Uterus (tissue), 2 donors: ENCODE measurements around the gene ADGRF4.

Source experiments
- POLR2A ChIP-seq, 2 donors: fragments of 450-650 bp; IDR thresholded peaks; one replicate each; pipeline ENCODE4 v1.6.1; 2016; ENCODE audit warnings: antibody characterized with exemption in 2 of 2, mild to moderate bottlenecking in 1 of 2, moderate library complexity in 1 of 2
- TF ChIP-seq, protein P1 (sequence below), 4 experiments: fragments of 200-600 bp in 2 of 4; fragments of 450-650 bp in 2 of 4; sonication (generic) in 2 of 4; IDR thresholded peaks; one replicate each; pipeline ENCODE4 v1.5.1; 2016 to 2019; ENCODE audit warnings: antibody characterized with exemption in 4 of 4, mild to moderate bottlenecking in 2 of 4, moderate library complexity in 1 of 4

DNA sequence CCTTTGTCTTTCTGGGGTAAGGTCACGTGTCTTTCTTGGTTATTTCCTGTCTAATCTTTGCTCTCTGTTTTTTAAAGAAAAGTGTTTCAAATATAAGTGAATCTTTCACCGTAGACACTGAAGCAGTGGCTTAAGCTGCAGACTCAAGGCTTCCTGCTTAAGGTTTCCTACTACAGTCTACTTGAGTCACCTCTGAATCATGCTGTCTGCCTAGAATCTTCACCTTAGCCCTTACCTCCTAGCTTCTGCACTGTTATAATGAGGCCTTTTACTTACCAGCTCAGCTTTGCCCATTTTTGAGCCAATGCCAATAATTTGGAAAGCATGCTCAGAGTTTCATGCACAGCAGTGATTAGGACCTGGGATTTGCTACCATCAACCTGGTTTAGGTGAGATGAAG, 30.6 kb downstream of the ADGRF4 start:
- TF ChIP-seq, protein P1, sequence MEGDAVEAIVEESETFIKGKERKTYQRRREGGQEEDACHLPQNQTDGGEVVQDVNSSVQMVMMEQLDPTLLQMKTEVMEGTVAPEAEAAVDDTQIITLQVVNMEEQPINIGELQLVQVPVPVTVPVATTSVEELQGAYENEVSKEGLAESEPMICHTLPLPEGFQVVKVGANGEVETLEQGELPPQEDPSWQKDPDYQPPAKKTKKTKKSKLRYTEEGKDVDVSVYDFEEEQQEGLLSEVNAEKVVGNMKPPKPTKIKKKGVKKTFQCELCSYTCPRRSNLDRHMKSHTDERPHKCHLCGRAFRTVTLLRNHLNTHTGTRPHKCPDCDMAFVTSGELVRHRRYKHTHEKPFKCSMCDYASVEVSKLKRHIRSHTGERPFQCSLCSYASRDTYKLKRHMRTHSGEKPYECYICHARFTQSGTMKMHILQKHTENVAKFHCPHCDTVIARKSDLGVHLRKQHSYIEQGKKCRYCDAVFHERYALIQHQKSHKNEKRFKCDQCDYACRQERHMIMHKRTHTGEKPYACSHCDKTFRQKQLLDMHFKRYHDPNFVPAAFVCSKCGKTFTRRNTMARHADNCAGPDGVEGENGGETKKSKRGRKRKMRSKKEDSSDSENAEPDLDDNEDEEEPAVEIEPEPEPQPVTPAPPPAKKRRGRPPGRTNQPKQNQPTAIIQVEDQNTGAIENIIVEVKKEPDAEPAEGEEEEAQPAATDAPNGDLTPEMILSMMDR (IDR thresholded peaks at IDR 0.05): no peak
- TF ChIP-seq POLR2A (IDR thresholded peaks at IDR 0.05): no peak
